K562 (cell line): ENCODE measurements around the gene HDHD5. TPM values are rescaled to one million over a fixed set of nuclear protein-coding genes. Genes with fewer than 3 reads are reported as not detected.
A peak's percentile ranks its signal among the peaks of the same experiment; 100 is the strongest.

ENCODE experiments used
- ATAC-seq: fragments of 200-7000 bp; cut with Tn5 transposase; 3 replicates; pipeline ENCODE4 v1.9.1; 2020; ENCODE audit warnings: moderate library complexity
- Bru-seq: library from RNA; stranded (reverse); fragments of 400-500 nt; gene quantifications from one replicate; lab custom pipeline; 2021; lab: Mats Ljungman, UMichigan
- BruChase-seq, 2 experiments: library from RNA; stranded (reverse); fragments of 400-500 nt; gene quantifications; one replicate each; lab custom pipeline; 2021; lab: Mats Ljungman, UMichigan
- BruUV-seq: library from RNA; stranded (reverse); fragments of 400-500 nt; replicated peaks from 2 replicates; lab custom pipeline; 2021; lab: Mats Ljungman, UMichigan
- CTCF ChIA-PET: fragments of 300-600 bp; formaldehyde crosslinking; extraction: SDS; loops from one replicate; lab custom pipeline; 2021; ENCODE audit warnings: low intra/inter-chr PET ratio; lab: Yijun Ruan, JAX
- POLR2A ChIA-PET: fragments of 300-600, 350-650 bp; sonication (Branson Sonifier 250); formaldehyde crosslinking; extraction: SDS; loops from one replicate; lab custom pipeline; 2021; ENCODE audit warnings: antibody characterized with exemption, inconsistent platforms; lab: Yijun Ruan, JAX
- DNase-seq, 4 experiments: peaks; one replicate each; pipeline versions ENCODE4 v3.0.0 to v3.0.0-alpha.2; 2011 to 2018; ENCODE audit warnings: low spot score in 3 of 4, mixed read lengths in 3 of 4; ENCODE audit errors: extremely low read depth in 1 of 4
- FAIRE-seq: peaks from 2 replicates; lab custom pipeline; 2011; peaks lifted over from hg19 to GRCh38; lab: Jason Lieb, UNC
- H2AFZ ChIP-seq: 2 replicates; pipeline ENCODE4 v1.6.0; 2011; ENCODE audit warnings: low read depth, low read length, control low read depth, inconsistent platforms
- H3K27ac ChIP-seq: fragments of 200-600 bp; 3 replicates; pipeline ENCODE4 v1.8.0; 2011; ENCODE audit warnings: low read depth, mild to moderate bottlenecking, control low read depth, inconsistent platforms, low read length, moderate library complexity, mixed read lengths; ENCODE audit errors: extremely low read depth
- H3K27me3 ChIP-seq, 2 experiments: fragments of 300-600 bp in 1 of 2; 2 replicates in 1 of 2; 3 replicates in 1 of 2; pipeline versions ENCODE4 v1.6.0 to v1.8.0; 2011; ENCODE audit warnings: inconsistent platforms in 2 of 2, low read length in 2 of 2, mild to moderate bottlenecking in 1 of 2, mixed read lengths in 1 of 2, moderate library complexity in 1 of 2; ENCODE audit not compliant: control insufficient read depth in 2 of 2, insufficient read depth in 2 of 2
- H3K36me3 ChIP-seq: fragments of 300-600 bp; 3 replicates; pipeline ENCODE4 v1.8.0; 2011; ENCODE audit warnings: mild to moderate bottlenecking, low read length, inconsistent platforms; ENCODE audit not compliant: control insufficient read depth, insufficient read depth
- H3K4me1 ChIP-seq, 2 experiments: fragments of 200-600 bp in 1 of 2; replicated peaks in 1 of 2; 2 replicates in 1 of 2; 3 replicates in 1 of 2; pipeline versions ENCODE4 v1.5.1 to v1.8.0; 2011; ENCODE audit warnings: inconsistent platforms in 2 of 2, low read length in 2 of 2, mild to moderate bottlenecking in 1 of 2, mixed read lengths in 1 of 2, moderate library complexity in 1 of 2; ENCODE audit not compliant: control insufficient read depth in 2 of 2, insufficient read depth in 2 of 2
- H3K4me2 ChIP-seq: 2 replicates; pipeline ENCODE4 v1.6.1; 2011; ENCODE audit warnings: low read length, control low read depth, inconsistent platforms, mixed read lengths; ENCODE audit not compliant: insufficient read depth
- H3K4me3 ChIP-seq: fragments of 200-600 bp; sonication (generic), shearing (Covaris generic); 2 replicates; pipeline ENCODE4 v1.5.1; 2016; ENCODE audit warnings: control low read depth, inconsistent platforms
- H3K79me2 ChIP-seq: fragments of 200-600 bp; 3 replicates; pipeline ENCODE4 v1.8.0; 2011; ENCODE audit warnings: low read length, inconsistent platforms; ENCODE audit not compliant: control insufficient read depth, insufficient read depth
- H3K9ac ChIP-seq, 2 experiments: 2 replicates each; pipeline versions ENCODE4 v1.6.0 to v1.6.1; 2011; ENCODE audit warnings: low read depth in 2 of 2, low read length in 2 of 2, control low read depth in 1 of 2, inconsistent platforms in 1 of 2, mild to moderate bottlenecking in 1 of 2, mixed read lengths in 1 of 2; ENCODE audit not compliant: insufficient read depth in 1 of 2
- H3K9me1 ChIP-seq: one replicate; pipeline ENCODE4 v1.6.0; 2011; ENCODE audit warnings: inconsistent platforms, mild to moderate bottlenecking, low read length, moderate library complexity; ENCODE audit not compliant: control insufficient read depth, insufficient read depth
- H3K9me3 ChIP-seq: replicated peaks from 2 replicates; pipeline ENCODE4 v1.5.1; 2011; ENCODE audit warnings: low read depth, low read length, inconsistent platforms; ENCODE audit not compliant: control insufficient read depth, insufficient read depth
- H4K20me1 ChIP-seq: replicated peaks from 2 replicates; pipeline ENCODE4 v1.6.1; 2011; ENCODE audit warnings: low read length, inconsistent platforms, mixed read lengths; ENCODE audit not compliant: control insufficient read depth, insufficient read depth
- WGBS: fragments of 100-300 bp; shearing (Covaris generic); methylation state at CpG from one replicate; pipeline ENCODE4 v1.1.6; 2016; ENCODE audit warnings: low coverage, mixed read lengths; ENCODE audit not compliant: insufficient coverage; ENCODE audit errors: missing lambda C conversion rate; 5-methylcytosine and 5-hydroxymethylcytosine counted together
- in situ Hi-C: fragments of 300-500 bp; cut with MboI; formaldehyde crosslinking; loops from 4 replicates; pipeline ENCODE4 v1.15.0; 2018; ENCODE audit warnings: inconsistent platforms, mixed read lengths
- intact Hi-C: fragments of 100-400 bp; cut with micrococcal nuclease; formaldehyde crosslinking; loops from 2 replicates; pipeline ENCODE4 v1.14.2; 2022
- long read RNA-seq, 3 experiments: library from polyadenylated mRNA in 2 of 3; library from RNA in 1 of 3; unstranded in 2 of 3; stranded (forward) in 1 of 3; transcript quantifications; one replicate each; pipeline ENCODE4 v2.0.0, GENCODE V29; 2019 to 2022
- polyA minus RNA-seq, 3 experiments: library from RNA; depleted of rRNA, polyadenylated mRNA; stranded (reverse); fragments of >200 nt; gene quantifications; 2 replicates each; pipeline ENCODE4 v1.2.3, GENCODE V29; 2011
- polyA plus RNA-seq, 8 experiments: library from polyadenylated mRNA; depleted of rRNA in 4 of 8; stranded (reverse) in 5 of 8; unstranded in 3 of 8; fragments of >200 nt; fragmentation: Nextera tagmentation in 2 of 8; fragmentation: Illumina TruSeq in 1 of 8; extraction: Ambion mirVana in 2 of 8; extraction: Trizol in 1 of 8; gene quantifications; 2 replicates each; pipeline versions ENCODE4 v1.2.1 to v1.2.3, GENCODE V29; 2011 to 2014; ENCODE audit warnings: inconsistent platforms in 1 of 8, missing spikeins in 1 of 8
- total RNA-seq, 7 experiments: library from RNA; depleted of rRNA in 6 of 7; stranded (reverse); fragments of >200 nt in 6 of 7; fragmentation: Illumina TruSeq in 2 of 7; extraction: Trizol in 2 of 7; gene quantifications; 2 replicates each; pipeline versions ENCODE4 v1.2.1 to v1.2.3, GENCODE V29; 2011 to 2021; ENCODE audit warnings: low replicate concordance in 1 of 7
- TF ChIP-seq, protein P1 (sequence below): sonication (generic); formaldehyde crosslinking; IDR thresholded peaks from 2 replicates; pipeline ENCODE4 v1.8.0; 2022; ENCODE audit warnings: missing genetic modification reagents, mild to moderate bottlenecking, moderate library complexity, borderline replicate concordance
- TF ChIP-seq, protein P2 (sequence below), 2 experiments: fragments of 450-650 bp in 1 of 2; sonication (generic) in 1 of 2; formaldehyde crosslinking; conservative IDR thresholded peaks; 2 replicates each; pipeline versions ENCODE4 v1.4.0 to v1.8.1; 2020 to 2022; ENCODE audit warnings: mild to moderate bottlenecking in 1 of 2, missing genetic modification reagents in 1 of 2

HDHD5 gene
- 12.3 and 28.7 TPM in 2 replicates for total RNA-seq (2011; cell fraction: chromatin; rRNA removed; ENCODE audit: low replicate concordance)
- 34.5 and 34.7 TPM in 2 replicates for total RNA-seq (2011; cell fraction: nucleolus; rRNA removed)
- total RNA-seq (2011; cell fraction: nucleoplasm; rRNA removed): 23.5 and 27.0 TPM in 2 replicates
- total RNA-seq (2014; rRNA removed) (36.6 and 44.2 TPM in 2 replicates), total RNA-seq (2014; rRNA removed; fragmentation: Illumina TruSeq; extraction: Trizol) (11.5 and 14.4 TPM in 2 replicates), total RNA-seq (2015; rRNA removed; fragmentation: Illumina TruSeq; extraction: Trizol) (20.1 and 22.0 TPM in 2 replicates), total RNA-seq (2021) (29.7 and 32.2 TPM in 2 replicates), polyA plus RNA-seq (2011; rRNA removed) (23.1 and 28.7 TPM in 2 replicates), polyA plus RNA-seq (2014; fragmentation: Illumina TruSeq; extraction: Trizol) (24.2 and 26.8 TPM in 2 replicates), polyA plus RNA-seq (2014; fragmentation: Nextera tagmentation; extraction: Ambion mirVana) (1 to 10 TPM; 1.6 to 2.3 TPM), polyA plus RNA-seq (2014; rRNA removed) (33.9 and 40.0 TPM in 2 replicates), polyA minus RNA-seq (2011; rRNA and poly(A)+ RNA removed) (8.1 and 15.6 TPM in 2 replicates), Bru-seq, nascent RNA (percentile 57 among the genes with signal in this experiment), BruChase-seq, experiment 1, labeled RNA remaining after a 2-hour chase (percentile 56 among the genes with signal in this experiment), BruChase-seq, experiment 2, labeled RNA remaining after a 6-hour chase (percentile 56 among the genes with signal in this experiment)
- polyA plus RNA-seq (2011; cell fraction: cytosol; rRNA removed): 37.2 and 54.8 TPM in 2 replicates
- polyA plus RNA-seq (2011; cell fraction: nucleus; rRNA removed): 27.3 and 34.3 TPM in 2 replicates
- polyA plus RNA-seq (2012): 15.1 and 22.1 TPM in 2 replicates
- polyA minus RNA-seq (2011; cell fraction: cytosol; rRNA and poly(A)+ RNA removed): 13.9 and 15.7 TPM in 2 replicates
- polyA minus RNA-seq (2011; cell fraction: nucleus; rRNA and poly(A)+ RNA removed): 12.2 and 12.3 TPM in 2 replicates
- long read RNA-seq, experiment 1, transcript HDHD5-202 (8 exons, 1,799 nt): major isoform, 120 of 170 reads
- long read RNA-seq, experiment 1, partial matches to known transcripts: 7 of 170 reads
- long read RNA-seq, experiment 1, other reads (novel, unspliced or antisense): 41 of 170 reads
- long read RNA-seq, experiment 2, transcript HDHD5-202 (8 exons, 1,799 nt): major isoform, 14 of 41 reads
- long read RNA-seq, experiment 2, partial matches to known transcripts: 10 of 41 reads
- long read RNA-seq, experiment 2, other reads (novel, unspliced or antisense): 16 of 41 reads
- long read RNA-seq, experiment 3, transcript HDHD5-202 (8 exons, 1,799 nt): major isoform, 58 of 73 reads
- long read RNA-seq, experiment 3, partial matches to known transcripts: 1 of 73 reads
- long read RNA-seq, experiment 3, other reads (novel, unspliced or antisense): 14 of 73 reads

DNA sequence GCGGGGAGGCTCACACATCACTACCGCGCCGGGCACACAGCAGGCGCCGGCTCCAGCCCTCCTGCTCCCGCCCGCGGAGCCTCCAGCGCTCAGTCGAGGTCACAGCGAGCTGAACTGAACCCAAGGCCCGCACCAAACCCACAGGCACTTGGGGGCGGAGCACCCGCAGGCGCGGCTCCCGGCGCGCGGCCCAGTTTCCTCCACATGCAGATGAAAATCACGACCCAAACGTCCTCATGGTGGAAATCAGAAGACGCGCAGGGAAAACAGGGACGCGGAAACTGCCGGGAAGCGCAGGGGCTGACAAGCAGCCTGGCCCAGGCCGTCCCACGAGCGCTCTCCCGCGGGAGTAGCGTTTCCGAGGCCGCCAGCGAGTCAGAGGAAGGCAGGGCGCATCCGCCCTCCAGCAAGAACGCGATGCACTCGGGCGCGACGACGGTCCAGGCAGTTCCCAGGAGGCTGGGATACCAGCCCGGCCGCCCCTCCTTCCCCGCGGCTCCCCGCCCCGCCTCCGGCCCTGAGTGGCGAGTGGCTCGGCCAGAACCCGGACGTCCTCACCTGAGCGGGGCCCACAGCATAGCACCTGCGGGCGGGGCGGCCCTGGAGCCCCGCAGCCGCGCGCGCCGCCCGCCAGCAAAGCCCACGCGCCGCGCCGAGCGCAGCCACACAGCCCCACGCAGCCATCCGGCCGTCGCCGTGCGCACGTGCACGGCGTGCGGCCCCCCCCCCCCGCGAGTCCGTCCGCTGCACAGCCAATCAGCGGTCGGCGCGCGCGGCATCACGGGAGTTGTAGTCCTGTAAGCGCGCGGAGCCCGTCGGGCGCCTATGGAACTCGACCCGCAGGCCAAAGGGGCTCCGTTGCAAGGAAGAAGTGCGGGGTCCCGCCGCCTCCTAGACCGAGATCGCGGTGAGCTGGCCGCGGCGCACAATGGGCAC lies at the start of gene HDHD5:
Gene HDHD5, minus strand, starts transcription at position 710 of the 936 bp plus-strand sequence. Its CDS starts 26 bp downstream, at position 684.
- peak within 1 kb of the TSS; percentile 85 for H2AFZ ChIP-seq
- intact Hi-C loops (no loop called here), in situ Hi-C loops (no loop called here)
- no TSS peak for BruUV-seq
- peaks cover 7% of the 10 kb centered on the region; the same call in 2 of the 3 replicates for H3K36me3 ChIP-seq
- no peak for FAIRE-seq
- no peaks in the 10 kb centered on the region for H3K9me3 ChIP-seq
- H3K27ac ChIP-seq: peak within 1 kb of the TSS; percentile 67
- H3K27me3 ChIP-seq: peaks cover 7 to 14% of the 10 kb centered on the region in 2 experiments; a peak in 3 of 5 replicates
- H3K4me3 ChIP-seq: peak within 1 kb of the TSS; percentile 60
- peaks cover 12% of the 10 kb centered on the region for H3K79me2 ChIP-seq
- ChIA-PET POLR2A (interaction anchor here (0.9 kb wide), 1 partner anchor 9 kb away, joined by 3 read pairs; no protein-coding TSS in a partner anchor), CTCF (no interaction called here)
- peak within 1 kb of the TSS; percentile 40 to 93 for H3K9ac ChIP-seq
- H3K9me1 ChIP-seq: no peaks in the 10 kb centered on the region
- H3K4me1 ChIP-seq: peaks cover 12 to 23% of the 10 kb centered on the region in 2 experiments; a peak in 4 of 5 replicates
- under 1% methylated on average over 70 of the region's 114 CpGs for WGBS
- peak within 1 kb of the TSS; percentile 86 for H3K4me2 ChIP-seq
- DNase-seq: peak; percentile 92 to 99 (median 98)
- peaks cover 3% of the 10 kb centered on the region for H4K20me1 ChIP-seq
- peak; percentile 88 for ATAC-seq
- TF ChIP-seq, protein P1, sequence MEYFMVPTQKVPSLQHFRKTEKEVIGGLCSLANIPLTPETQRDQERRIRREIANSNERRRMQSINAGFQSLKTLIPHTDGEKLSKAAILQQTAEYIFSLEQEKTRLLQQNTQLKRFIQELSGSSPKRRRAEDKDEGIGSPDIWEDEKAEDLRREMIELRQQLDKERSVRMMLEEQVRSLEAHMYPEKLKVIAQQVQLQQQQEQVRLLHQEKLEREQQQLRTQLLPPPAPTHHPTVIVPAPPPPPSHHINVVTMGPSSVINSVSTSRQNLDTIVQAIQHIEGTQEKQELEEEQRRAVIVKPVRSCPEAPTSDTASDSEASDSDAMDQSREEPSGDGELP (CRISPR knock-in tag): peak; percentile 45; the same call in 1 of the 2 replicates
- TF ChIP-seq, protein P2, sequence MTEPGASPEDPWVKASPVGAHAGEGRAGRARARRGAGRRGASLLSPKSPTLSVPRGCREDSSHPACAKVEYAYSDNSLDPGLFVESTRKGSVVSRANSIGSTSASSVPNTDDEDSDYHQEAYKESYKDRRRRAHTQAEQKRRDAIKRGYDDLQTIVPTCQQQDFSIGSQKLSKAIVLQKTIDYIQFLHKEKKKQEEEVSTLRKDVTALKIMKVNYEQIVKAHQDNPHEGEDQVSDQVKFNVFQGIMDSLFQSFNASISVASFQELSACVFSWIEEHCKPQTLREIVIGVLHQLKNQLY (CRISPR knock-in tag; conservative IDR thresholded peaks at IDR 0.05): 0 out of 4 replicates have a peak, but pooled peaks of 1 of the 2 experiments have one; percentile 33
